C4-2B (cell line): ENCODE measurements around the gene MIGA1.
"Not testable (repeated sequence)": the region's sequence is repeated elsewhere in the genome, so short reads cannot be mapped to it uniquely, and the experiment has no call there.

Experiments used
- ZFX ChIP-seq: fragments of 450-650 bp; IDR thresholded peaks from 2 replicates; pipeline ENCODE4 v1.6.1; 2017
- TF ChIP-seq, protein P1 (sequence below): fragments of 450-650 bp; conservative IDR thresholded peaks from 2 replicates; pipeline ENCODE4 v1.5.1; 2017; ENCODE audit warnings: mild to moderate bottlenecking

DNA sequence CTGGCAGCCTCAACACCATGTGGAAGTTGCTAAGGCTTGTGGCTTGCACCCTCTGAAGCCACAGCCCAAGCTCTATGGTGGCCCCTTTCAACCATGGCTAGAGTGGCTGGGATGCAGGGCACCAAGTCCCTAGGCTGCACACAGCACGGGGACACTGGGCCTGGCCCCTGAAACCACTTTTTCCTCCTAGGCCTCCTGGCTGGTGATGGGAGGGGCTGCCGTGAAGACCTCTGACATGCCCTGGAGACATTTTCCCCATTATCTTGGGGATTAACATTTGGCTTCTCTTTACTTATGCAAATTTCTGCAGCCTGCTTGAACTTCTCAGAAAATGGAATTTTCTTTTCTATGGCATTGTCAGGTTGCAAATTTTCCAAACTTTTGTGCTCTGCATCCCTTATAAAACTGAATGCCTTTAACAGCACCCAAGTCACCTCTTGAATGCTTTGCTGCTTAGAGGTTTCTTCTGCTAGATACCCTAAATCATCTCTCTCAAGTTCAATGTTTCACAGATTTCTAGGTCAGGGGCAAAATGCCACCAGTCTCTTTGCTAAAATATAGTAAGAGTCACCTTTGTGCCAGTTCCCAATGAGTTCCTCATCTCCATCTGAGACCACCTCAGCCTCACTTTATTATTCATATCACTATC lies 6.8 kb downstream of the MIGA1 start:
- TF ChIP-seq, protein P1, sequence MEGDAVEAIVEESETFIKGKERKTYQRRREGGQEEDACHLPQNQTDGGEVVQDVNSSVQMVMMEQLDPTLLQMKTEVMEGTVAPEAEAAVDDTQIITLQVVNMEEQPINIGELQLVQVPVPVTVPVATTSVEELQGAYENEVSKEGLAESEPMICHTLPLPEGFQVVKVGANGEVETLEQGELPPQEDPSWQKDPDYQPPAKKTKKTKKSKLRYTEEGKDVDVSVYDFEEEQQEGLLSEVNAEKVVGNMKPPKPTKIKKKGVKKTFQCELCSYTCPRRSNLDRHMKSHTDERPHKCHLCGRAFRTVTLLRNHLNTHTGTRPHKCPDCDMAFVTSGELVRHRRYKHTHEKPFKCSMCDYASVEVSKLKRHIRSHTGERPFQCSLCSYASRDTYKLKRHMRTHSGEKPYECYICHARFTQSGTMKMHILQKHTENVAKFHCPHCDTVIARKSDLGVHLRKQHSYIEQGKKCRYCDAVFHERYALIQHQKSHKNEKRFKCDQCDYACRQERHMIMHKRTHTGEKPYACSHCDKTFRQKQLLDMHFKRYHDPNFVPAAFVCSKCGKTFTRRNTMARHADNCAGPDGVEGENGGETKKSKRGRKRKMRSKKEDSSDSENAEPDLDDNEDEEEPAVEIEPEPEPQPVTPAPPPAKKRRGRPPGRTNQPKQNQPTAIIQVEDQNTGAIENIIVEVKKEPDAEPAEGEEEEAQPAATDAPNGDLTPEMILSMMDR = not testable (repeated sequence)
- TF ChIP-seq ZFX = not testable (repeated sequence)
